ENCODE measurements around the gene CCDC157.

CCDC157 gene

DNA sequence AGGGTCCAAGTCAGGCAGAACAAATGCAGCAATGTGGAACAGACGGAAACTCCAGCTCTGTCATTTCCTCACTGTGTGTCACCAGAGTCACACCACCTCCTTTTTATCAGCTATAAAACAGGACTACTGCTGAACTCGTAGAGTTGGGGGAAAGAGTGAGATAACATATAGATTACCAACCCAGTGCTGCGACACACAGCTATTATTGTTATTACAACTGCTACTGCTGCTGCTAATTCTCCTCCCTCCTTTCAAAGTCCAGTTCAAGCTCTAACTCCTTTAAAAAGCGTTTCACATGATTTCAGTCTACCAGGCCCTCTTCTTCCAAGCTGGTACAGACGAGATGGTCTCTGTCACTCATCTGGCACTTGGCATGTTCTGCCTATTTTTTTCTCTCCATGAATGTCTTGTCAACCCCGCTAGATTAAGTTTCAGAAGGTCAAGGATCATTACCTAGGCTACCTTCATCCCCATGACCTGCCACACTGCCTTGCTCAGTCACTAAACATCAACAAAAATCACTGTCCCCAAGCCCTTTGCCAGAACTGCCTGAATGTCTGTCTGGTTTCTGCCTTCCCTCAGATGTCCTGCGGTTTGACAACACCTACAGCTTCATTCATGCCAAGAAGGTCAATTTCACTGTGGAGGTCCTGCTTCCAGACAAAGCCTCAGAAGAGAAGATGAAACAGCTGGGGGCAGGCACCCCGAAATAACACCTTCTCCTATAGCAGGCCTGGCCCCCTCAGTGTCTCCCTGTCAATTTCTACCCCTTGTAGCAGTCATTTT is 65.1 kb downstream of the CCDC157 start:
- no peak for TF ChIP-seq CTCF (IDR thresholded peaks at IDR 0.05; ENCODE audit: insufficient read depth, low read depth, low read length, missing control alignments)
- H3K4me3 ChIP-seq (ENCODE audit: low read length), result no peak overlapping the region
- no peak for DNase-seq (ENCODE audit: low read depth)

- peak overlapping the region; percentile 58 for H3K4me3 ChIP-seq (ENCODE audit: low read length)
- TF ChIP-seq CTCF (IDR thresholded peaks at IDR 0.05; ENCODE audit: insufficient read depth, low read depth, low read length, missing control alignments), result no peak
- DNase-seq (ENCODE audit: low read depth), result peak; percentile 95
Measured at GRCh38 chr22:30422481-30423300, 65.9 kb downstream of the CCDC157 start.

GRCh38 chr22:30423301-30423958 is 66.6 kb downstream of the CCDC157 start:
- peak; percentile 68 for DNase-seq (ENCODE audit: low read depth)
- H3K4me3 ChIP-seq (ENCODE audit: low read length), result peak overlapping the region; percentile 58
- TF ChIP-seq CTCF (IDR thresholded peaks at IDR 0.05; ENCODE audit: insufficient read depth, low read depth, low read length, missing control alignments), result no peak

GRCh38 chr22:30423959-30424533 is 67.2 kb downstream of the CCDC157 start:
- no peak for TF ChIP-seq CTCF (IDR thresholded peaks at IDR 0.05; ENCODE audit: insufficient read depth, low read depth, low read length, missing control alignments)
- peak overlapping the region; percentile 58 for H3K4me3 ChIP-seq (ENCODE audit: low read length)
- peak; percentile 99 for DNase-seq (ENCODE audit: low read depth)

GRCh38 chr22:30424534-30425326 is 67.9 kb downstream of the CCDC157 start:
- DNase-seq (ENCODE audit: low read depth), result peak; percentile 54
- H3K4me3 ChIP-seq (ENCODE audit: low read length), result peak overlapping the region; percentile 64
- peak; percentile 13 for TF ChIP-seq CTCF (IDR thresholded peaks at IDR 0.05; ENCODE audit: insufficient read depth, low read depth, low read length, missing control alignments)

DNA sequence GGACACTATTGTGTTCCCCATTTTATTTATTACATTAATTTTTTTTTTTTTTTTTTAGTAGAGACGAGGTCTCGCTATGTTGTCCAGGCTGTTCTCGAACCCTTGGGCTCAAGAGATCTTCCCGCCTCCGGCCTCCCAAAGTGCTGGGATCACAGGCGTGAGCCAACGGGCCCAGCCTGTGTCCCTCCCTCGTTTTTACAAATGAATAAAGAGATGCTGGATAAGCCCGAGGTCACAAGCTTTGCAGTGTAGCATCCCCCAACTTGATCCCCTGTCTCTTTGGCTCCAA is 68.5 kb downstream of the CCDC157 start:
- H3K4me3 ChIP-seq (ENCODE audit: low read length), result peak overlapping the region; percentile 64
- DNase-seq (ENCODE audit: low read depth), result no peak
- TF ChIP-seq CTCF (IDR thresholded peaks at IDR 0.05; ENCODE audit: insufficient read depth, low read depth, low read length, missing control alignments), result no peak
